ENCODE data around the gene STOML2. TPM values are rescaled to one million over a fixed set of nuclear protein-coding genes. Genes with fewer than 3 reads are reported as not detected.

STOML2 gene
- total and polyA plus RNA-seq, 2 donors (not counting 3 experiments of a cell fraction or from before 2014, with no cell fraction given): 144 to 187 TPM

- dilution Hi-C loops (cut with MboI; ENCODE audit: extremely low pct_ligation_motif_present, low sequenced_read_pairs): no loop called here
- Histone ChIP-seq H3K4me1 (ENCODE audit: control insufficient read depth, extremely low read depth, insufficient read depth, low read length) (peaks cover 2% of the 10 kb centered on the region), H3K9me3 (replicated peaks; ENCODE audit: control insufficient read depth, insufficient read depth, low read length) (no peaks in the 10 kb centered on the region), H4K20me1 (replicated peaks; ENCODE audit: control insufficient read depth, extremely low read depth, insufficient read depth, low read length) (no peaks in the 10 kb centered on the region), H3K4me2 (ENCODE audit: insufficient read depth, low read length) (peak within 1 kb of the TSS; percentile 40), H3K36me3 (ENCODE audit: control insufficient read depth in 2 of 2, extremely low read depth in 1 of 2, insufficient read depth in 2 of 2, low read length in 2 of 2) (peaks cover 7 to 26% of the 10 kb centered on the region in 2 experiments), H3K79me2 (ENCODE audit: control insufficient read depth, insufficient read depth, low read length) (no peaks in the 10 kb centered on the region), H3K27ac (ENCODE audit: insufficient read depth, low read depth, low read length) (peak within 1 kb of the TSS; percentile 85), H3K27me3 (ENCODE audit: control insufficient read depth in 2 of 2, insufficient read depth in 2 of 2, low read length in 2 of 2) (no peaks in the 10 kb centered on the region), H3K9ac (replicated peaks; ENCODE audit: extremely low read depth, insufficient read depth, low read length) (peak within 1 kb of the TSS; percentile 95), H3K9me1 (replicated peaks; ENCODE audit: control insufficient read depth, extremely low read depth, insufficient read depth, low read length) (no peaks in the 10 kb centered on the region), H3K4me3 (replicated peaks in 1 of 3; ENCODE audit: insufficient read depth in 1 of 3, low read depth in 1 of 3, low read length in 3 of 3) (peak within 1 kb of the TSS; percentile 69 to 93 (median 74)), H2AFZ (ENCODE audit: low read depth, low read length) (peak within 1 kb of the TSS; percentile 71)
- POLR2A ChIA-PET: interaction anchor here (0.6 to 1.2 kb wide), 2 partner anchors 11 to 25 kb away, joined by 3 read pairs; no protein-coding TSS in a partner anchor
- CTCF ChIA-PET: interaction anchor here (0.6 to 2.4 kb wide), 21 partner anchors 13 to 383 kb away, joined by 3 to 38 read pairs (median 5); partner anchors contain the start of genes ATOSB, FANCG and VCP
- TF ChIP-seq EZH2 (IDR thresholded peaks at IDR 0.05; ENCODE audit: borderline replicate concordance, low read depth, low read length, severe bottlenecking): no peak
- no peak for TF ChIP-seq GATA2 (IDR thresholded peaks at IDR 0.05; ENCODE audit: insufficient read depth, insufficient read length, low read depth, low read length)
- TF ChIP-seq MAX (IDR thresholded peaks at IDR 0.05; ENCODE audit: insufficient read depth, insufficient read length): peak; percentile 21
- peak; percentile 85 for TF ChIP-seq POLR2AphosphoS5 (IDR thresholded peaks at IDR 0.05; ENCODE audit: insufficient read depth, low read depth, low read length)
- peak; percentile 46 for TF ChIP-seq POLR2A (IDR thresholded peaks at IDR 0.05; ENCODE audit: low read depth, low read length)
- TF ChIP-seq FOS (IDR thresholded peaks at IDR 0.05; ENCODE audit: borderline replicate concordance, insufficient read depth, low read length): no peak
- TF ChIP-seq MYC (IDR thresholded peaks at IDR 0.05; ENCODE audit: low read depth, low read length): no peak
- no peak for TF ChIP-seq JUN (IDR thresholded peaks at IDR 0.05; ENCODE audit: borderline replicate concordance, insufficient read depth, insufficient read length, low read depth)
- TF ChIP-seq CTCF (IDR thresholded peaks at IDR 0.05; ENCODE audit: extremely low read depth in 1 of 2, insufficient read depth in 1 of 2, low read depth in 1 of 2, low read length in 2 of 2): peak; percentile 77 to 99
- FAIRE-seq (peak; percentile 91), DNase-seq (ENCODE audit: low read depth, low spot score) (peak; percentile 78)
- BruUV-seq (replicated peaks): TSS peak; percentile 70
- intact Hi-C loops (cut with micrococcal nuclease): loop anchor here (1.0 kb wide), 5 partner anchors 15 to 381 kb away; partner anchors contain the start of gene VCP
These were observed 6.7 kb downstream of the STOML2 start, which contains the start of gene PIGO for GRCh38 chr9:35096035-35096849. Gene PIGO, minus strand, starts transcription at chr9:35096591. Its CDS starts 1,026 bp downstream, at chr9:35095565.

Data from endothelial cell of umbilical vein (primary cell).